Endodermal cell (in vitro differentiated cells): Measurements from ENCODE around the gene RPL29. TPM values are rescaled to one million over a fixed set of nuclear protein-coding genes. Genes with fewer than 3 reads are reported as not detected.

ENCODE experiments used
- DNase-seq: peaks from one replicate; pipeline ENCODE4 v3.0.0-alpha.2; 2017
- H3K27ac ChIP-seq: 2 replicates; pipeline ENCODE4 v1.5.1; 2013; ENCODE audit warnings: mild to moderate bottlenecking, low read depth, low read length, moderate library complexity
- H3K27me3 ChIP-seq: 2 replicates; pipeline ENCODE4 v1.6.1; 2013; ENCODE audit warnings: mild to moderate bottlenecking, low read length, moderate library complexity; ENCODE audit not compliant: insufficient read depth, control insufficient read depth, poor library complexity, severe bottlenecking
- H3K36me3 ChIP-seq: 2 replicates; pipeline ENCODE4 v1.7.0; 2013; ENCODE audit warnings: mild to moderate bottlenecking, low read length, moderate library complexity; ENCODE audit not compliant: control insufficient read depth, insufficient read depth
- H3K4me1 ChIP-seq: one replicate; pipeline ENCODE4 v1.7.0; 2013; ENCODE audit warnings: low read length; ENCODE audit not compliant: control insufficient read depth, insufficient read depth
- H3K4me3 ChIP-seq: 2 replicates; pipeline ENCODE4 v1.5.1; 2013; ENCODE audit warnings: mild to moderate bottlenecking, low read length, moderate library complexity
- H3K9ac ChIP-seq: 2 replicates; pipeline ENCODE4 v1.6.1; 2013; ENCODE audit warnings: mild to moderate bottlenecking, low read length, moderate library complexity; ENCODE audit not compliant: poor library complexity, severe bottlenecking; ENCODE audit errors: extremely low read depth
- H3K9me3 ChIP-seq: 2 replicates; pipeline ENCODE4 v1.6.1; 2013; ENCODE audit warnings: mild to moderate bottlenecking, low read length, moderate library complexity; ENCODE audit not compliant: control insufficient read depth
- H3K27ac Mint-ChIP-seq: 2 replicates; pipeline ENCODE4 v1.8.0; 2020; ENCODE audit warnings: mixed read lengths
- H3K27me3 Mint-ChIP-seq: 2 replicates; pipeline ENCODE4 v1.8.0; 2021; ENCODE audit warnings: mild to moderate bottlenecking, mixed read lengths; ENCODE audit not compliant: insufficient read depth
- H3K36me3 Mint-ChIP-seq: 2 replicates; pipeline ENCODE4 v1.8.0; 2020; ENCODE audit warnings: low read depth, mixed read lengths
- H3K4me1 Mint-ChIP-seq: 2 replicates; pipeline ENCODE4 v1.8.0; 2020; ENCODE audit warnings: mixed read lengths
- H3K4me3 Mint-ChIP-seq: 2 replicates; pipeline ENCODE4 v1.8.0; 2020; ENCODE audit warnings: mild to moderate bottlenecking, moderate library complexity, mixed read lengths
- H3K9me3 Mint-ChIP-seq: 2 replicates; pipeline ENCODE4 v1.8.0; 2020; ENCODE audit warnings: mild to moderate bottlenecking, mixed read lengths
- CTCF ChIP-seq: fragments of 200-600 bp; sonication (generic); conservative IDR thresholded peaks from 2 replicates; pipeline ENCODE4 v1.5.0; 2021; ENCODE audit warnings: antibody characterized with exemption, mild to moderate bottlenecking
- WGBS, 2 experiments: methylation state at CpG; one replicate each; pipeline versions ENCODE4 v1.1.5 to v1.1.7; 2013; ENCODE audit warnings: missing lambda C conversion rate in 2 of 2, mixed read lengths in 1 of 2; ENCODE audit not compliant: insufficient coverage in 1 of 2, insufficient read length in 1 of 2; 5-methylcytosine and 5-hydroxymethylcytosine counted together
- total RNA-seq, 2 donors: library from RNA; stranded (reverse); fragmentation: NEBNext Ultra II Directional in 1 of 2; extraction: Animal tissue kit (Norgen Biotek cat#: 25700) in 1 of 2; gene quantifications; 2 replicates in 1 of 2; 3 replicates in 1 of 2; pipeline ENCODE4 v1.2.1, GENCODE V29; 2021

RPL29 gene
- total RNA-seq, 2 donors from 2014 or later: 1,325 to 1,600 TPM

DNA sequence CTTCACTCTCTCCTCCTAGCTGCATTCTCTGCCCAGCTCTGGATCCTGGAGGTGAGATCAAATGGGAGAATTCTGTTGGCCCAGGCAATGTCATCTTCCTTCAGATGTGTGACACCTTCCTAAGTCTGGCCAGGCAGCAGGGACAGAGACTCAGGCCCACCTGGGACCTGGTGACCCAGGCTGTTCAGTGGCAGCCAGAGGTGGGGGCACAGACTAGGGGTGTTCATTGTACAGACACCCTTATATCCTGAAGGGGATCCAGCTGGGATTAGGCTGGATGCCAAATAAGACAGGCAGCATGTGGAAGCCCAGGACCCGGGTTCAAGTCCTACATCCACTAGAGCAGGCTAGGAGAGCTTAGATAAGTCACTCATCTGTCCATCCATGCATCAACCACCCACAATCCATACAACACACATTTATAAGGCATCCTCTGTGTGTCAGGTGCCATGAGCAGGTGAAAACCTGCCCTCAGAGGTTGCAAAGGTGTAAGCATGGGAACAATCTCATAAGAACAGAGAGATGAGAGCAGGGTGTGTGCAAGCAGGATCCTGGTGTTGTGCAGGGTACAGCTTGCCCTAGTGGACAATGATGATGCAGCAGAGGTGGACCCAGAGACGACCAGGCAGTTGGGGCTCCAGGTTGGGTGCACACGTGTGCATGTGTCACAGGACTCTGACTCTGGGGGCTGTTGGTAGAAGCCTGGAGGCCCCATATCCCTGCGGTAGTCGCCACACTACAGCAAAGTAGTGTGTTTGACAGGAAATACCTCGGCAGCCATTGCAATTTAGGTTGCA is 18.3 kb upstream of the RPL29 start:
- no peaks in the 10 kb centered on the region for H3K36me3 Mint-ChIP-seq
- peaks cover 4% of the 10 kb centered on the region for H3K27me3 Mint-ChIP-seq
- H3K4me3 ChIP-seq: no peak overlapping the region
- no peaks in the 10 kb centered on the region for H3K36me3 ChIP-seq
- no peaks in the 10 kb centered on the region for H3K4me1 Mint-ChIP-seq
- WGBS, 2 experiments: 83 to 92% methylated on average over 2 to 6 of the region's 6 CpGs
- no peaks in the 10 kb centered on the region for H3K27me3 ChIP-seq
- no peak overlapping the region for H3K4me3 Mint-ChIP-seq
- no peaks in the 10 kb centered on the region for H3K4me1 ChIP-seq
- H3K9me3 Mint-ChIP-seq: no peaks in the 10 kb centered on the region
- DNase-seq: no peak
- no peak for TF ChIP-seq CTCF
- no peak overlapping the region for H3K27ac Mint-ChIP-seq
- no peaks in the 10 kb centered on the region for H3K9me3 ChIP-seq
- no peak overlapping the region for H3K27ac ChIP-seq
- no peak overlapping the region for H3K9ac ChIP-seq

DNA sequence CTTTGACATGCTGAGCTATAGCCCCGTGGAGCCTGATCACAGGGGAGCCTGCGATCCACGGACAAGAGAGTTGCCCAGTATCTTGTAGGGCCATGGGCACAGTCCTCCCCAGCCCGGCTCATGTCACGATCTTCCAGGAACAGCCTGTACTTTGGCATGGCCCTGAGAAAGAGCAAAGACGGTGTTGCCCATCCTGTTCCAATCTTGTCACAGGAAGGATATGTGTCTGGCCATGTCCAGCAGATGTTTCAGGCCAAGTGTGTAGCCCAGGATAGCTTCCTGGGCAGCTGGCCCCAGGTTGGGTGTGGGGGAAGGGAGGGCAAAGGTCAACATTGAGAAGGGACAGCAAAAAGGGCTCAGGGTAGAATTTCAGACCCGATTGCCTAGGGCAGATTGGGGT is 17.0 kb upstream of the RPL29 start:
- WGBS, 2 experiments: 91 to 98% methylated on average over 7 of the region's 7 CpGs
- no peaks in the 10 kb centered on the region for H3K9me3 Mint-ChIP-seq

GRCh38 chr3:52010431-52010830 is 14.7 kb upstream of the RPL29 start:
- Mint-ChIP-seq H3K36me3 (no peaks in the 10 kb centered on the region), H3K27me3 (peaks cover 4% of the 10 kb centered on the region), H3K4me3 (no peak overlapping the region), H3K27ac (no peak overlapping the region), H3K9me3 (no peaks in the 10 kb centered on the region), H3K4me1 (peaks cover 9% of the 10 kb centered on the region)
- H3K9me3 ChIP-seq: no peaks in the 10 kb centered on the region
- H3K9ac ChIP-seq: no peak overlapping the region
- no peak overlapping the region for H3K27ac ChIP-seq
- no peaks in the 10 kb centered on the region for H3K27me3 ChIP-seq
- H3K4me1 ChIP-seq: peaks cover 4% of the 10 kb centered on the region
- no peak for DNase-seq
- no peaks in the 10 kb centered on the region for H3K36me3 ChIP-seq
- no peak for TF ChIP-seq CTCF
- no peak overlapping the region for H3K4me3 ChIP-seq

More for the DNA sequence above, 17.0 kb upstream of the RPL29 start:
- Mint-ChIP-seq H3K4me3 (no peak overlapping the region), H3K4me1 (no peaks in the 10 kb centered on the region), H3K36me3 (no peaks in the 10 kb centered on the region), H3K27me3 (peaks cover 4% of the 10 kb centered on the region), H3K27ac (no peak overlapping the region)
- no peak for TF ChIP-seq CTCF
- H3K36me3 ChIP-seq: no peaks in the 10 kb centered on the region
- H3K4me3 ChIP-seq: no peak overlapping the region
- DNase-seq: no peak
- no peaks in the 10 kb centered on the region for H3K9me3 ChIP-seq
- no peaks in the 10 kb centered on the region for H3K27me3 ChIP-seq
- H3K27ac ChIP-seq: no peak overlapping the region
- H3K9ac ChIP-seq: no peak overlapping the region
- H3K4me1 ChIP-seq: no peaks in the 10 kb centered on the region
